ENCODE data around the gene GALNT9.
"Not testable (repeated sequence)": the region's sequence is repeated elsewhere in the genome, so short reads cannot be mapped to it uniquely, and the experiment has no call there.

Gene GALNT9

GRCh38 chr12:132152953-132153352 is 176.4 kb downstream of the GALNT9 start:
- no peak for DNase-seq

- no peak for DNase-seq
Observed at GRCh38 chr12:132152411-132152821, 177.0 kb downstream of the GALNT9 start.

GRCh38 chr12:132151766-132152410 is 177.5 kb downstream of the GALNT9 start:
- DNase-seq: no peak

DNA sequence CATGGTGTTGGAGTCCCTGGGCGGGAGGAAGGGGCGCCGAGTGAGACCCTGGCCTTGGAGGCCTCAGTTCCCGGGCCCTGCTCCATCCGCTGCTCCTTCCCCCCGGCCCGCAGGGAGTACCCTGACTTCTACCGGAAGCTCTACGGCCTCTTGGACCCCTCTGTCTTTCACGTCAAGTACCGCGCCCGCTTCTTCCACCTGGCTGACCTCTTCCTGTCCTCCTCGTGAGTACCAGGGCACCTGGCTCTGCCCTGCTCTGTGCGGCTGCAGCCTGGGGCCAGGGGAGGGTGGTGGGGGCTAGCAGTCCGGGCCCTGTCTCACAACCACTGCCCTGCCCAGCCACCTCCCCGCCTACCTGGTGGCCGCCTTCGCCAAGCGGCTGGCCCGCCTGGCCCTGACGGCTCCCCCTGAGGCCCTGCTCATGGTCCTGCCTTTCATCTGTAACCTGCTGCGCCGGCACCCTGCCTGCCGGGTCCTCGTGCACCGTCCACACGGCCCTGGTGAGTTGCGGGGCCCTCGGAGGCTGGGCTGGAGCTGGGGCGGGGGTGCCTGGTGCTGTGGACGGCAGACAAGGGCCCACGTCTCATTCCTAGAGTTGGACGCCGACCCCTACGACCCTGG is 178.1 kb downstream of the GALNT9 start:
- no peak for DNase-seq

DNA sequence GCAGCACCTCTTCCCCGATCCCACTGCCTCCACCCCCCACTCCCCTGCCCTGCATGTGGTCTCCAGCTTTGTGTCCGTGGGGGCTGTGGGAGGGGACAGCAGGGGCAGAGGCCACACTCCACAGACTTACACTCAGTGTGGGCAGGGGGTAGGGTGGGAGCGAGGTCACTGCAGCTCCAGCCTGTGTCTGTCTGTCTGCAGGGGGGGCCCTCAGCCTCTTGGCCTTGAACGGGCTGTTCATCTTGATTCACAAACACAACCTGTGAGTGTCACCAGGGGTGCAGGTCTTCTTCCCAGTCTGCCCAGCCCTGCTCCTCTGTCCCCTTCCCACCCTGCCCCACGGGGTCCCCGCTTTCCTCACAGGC is 178.6 kb downstream of the GALNT9 start:
- no peak for DNase-seq

DNA sequence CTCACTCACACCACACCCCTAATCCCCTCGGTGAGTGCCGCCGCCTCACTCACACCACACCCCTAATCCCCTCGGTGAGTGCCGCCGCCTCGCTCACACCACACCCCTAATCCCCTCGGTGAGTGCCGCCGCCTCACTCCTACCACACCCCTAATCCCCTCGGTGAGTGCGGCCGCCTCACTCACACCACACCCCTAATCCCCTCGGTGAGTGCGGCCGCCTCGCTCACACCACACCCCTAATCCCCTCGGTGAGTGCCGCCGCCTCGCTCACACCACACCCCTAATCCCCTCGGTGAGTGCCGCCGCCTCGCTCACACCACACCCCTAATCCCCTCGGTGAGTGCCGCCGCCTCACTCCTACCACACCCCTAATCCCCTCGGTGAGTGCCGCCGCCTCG is 179.9 kb downstream of the GALNT9 start:
- DNase-seq: not testable (repeated sequence)

DNA sequence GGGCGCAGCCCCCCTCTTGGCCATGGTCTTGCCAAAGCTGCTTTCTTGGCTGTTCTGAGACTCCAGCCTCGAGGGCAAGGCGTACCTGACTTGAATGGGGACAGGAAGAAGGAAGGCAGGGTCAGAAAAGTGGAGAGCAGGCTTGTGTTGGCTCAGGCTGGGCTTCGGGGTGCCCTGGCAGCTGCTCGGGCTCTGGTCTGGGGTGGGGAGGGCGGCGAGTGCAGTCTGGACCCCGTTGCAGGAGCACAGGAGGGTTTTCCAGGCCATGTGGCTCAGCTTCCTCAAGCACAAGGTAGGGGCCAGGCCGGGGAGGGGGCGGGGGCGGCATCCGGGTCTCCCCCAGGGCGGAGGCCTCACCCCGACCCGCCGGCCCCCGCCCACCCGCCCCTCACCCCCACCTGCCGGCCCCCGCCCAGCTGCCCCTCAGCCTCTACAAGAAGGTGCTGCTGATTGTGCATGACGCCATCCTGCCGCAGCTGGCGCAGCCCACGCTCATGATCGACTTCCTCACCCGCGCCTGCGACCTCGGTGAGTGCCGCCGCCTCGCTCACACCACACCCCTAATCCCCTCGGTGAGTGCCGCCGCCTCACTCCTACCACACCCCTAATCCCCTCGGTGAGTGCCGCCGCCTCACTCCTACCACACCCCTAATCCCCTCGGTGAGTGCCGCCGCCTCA is 180.9 kb downstream of the GALNT9 start:
- no peak for DNase-seq

DNA sequence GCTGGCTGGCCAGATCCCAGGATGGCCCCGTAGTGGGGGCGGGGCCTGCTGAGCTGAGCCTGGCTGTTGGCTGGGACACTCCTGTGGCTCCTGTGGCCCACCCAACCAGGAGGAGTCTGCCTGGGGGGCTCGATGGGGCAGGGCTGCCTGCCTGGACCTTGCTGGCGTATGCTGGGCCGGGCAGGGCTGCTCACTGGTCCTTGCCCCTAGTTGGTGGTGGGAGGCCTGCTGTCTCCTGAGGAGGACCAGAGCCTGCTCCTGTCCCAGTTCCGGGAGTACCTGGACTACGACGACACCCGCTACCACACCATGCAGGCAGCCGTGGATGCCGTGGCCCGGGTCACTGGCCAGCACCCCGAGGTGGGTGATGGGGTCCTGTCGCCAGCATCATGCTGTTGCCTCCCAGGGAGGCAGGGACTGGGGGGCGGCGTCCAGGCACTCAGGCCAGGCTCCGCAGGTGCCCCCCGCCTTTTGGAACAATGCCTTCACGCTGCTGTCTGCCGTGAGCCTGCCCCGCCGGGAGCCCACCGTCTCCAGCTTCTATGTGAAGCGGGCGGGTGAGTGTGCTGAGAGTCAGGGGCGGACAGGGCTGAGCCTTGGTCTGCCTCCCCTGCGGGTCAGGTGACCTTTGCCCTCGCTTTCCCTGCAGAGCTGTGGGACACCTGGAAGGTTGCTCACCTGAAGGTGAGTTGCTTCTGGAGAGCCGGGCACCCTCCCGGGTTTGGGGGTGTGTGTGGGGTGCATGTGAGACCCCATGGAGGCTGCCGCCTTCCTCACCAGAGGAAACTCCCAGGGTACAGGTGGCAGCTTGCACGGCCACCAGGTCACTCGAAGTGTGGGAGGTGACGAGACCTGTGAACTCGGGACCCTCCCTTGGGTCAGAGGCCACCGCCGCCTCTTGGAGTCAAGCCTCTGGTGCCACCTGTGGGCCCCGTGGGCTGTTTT is 181.7 kb downstream of the GALNT9 start:
- DNase-seq: no peak

GRCh38 chr12:132146772-132147422 is 182.5 kb downstream of the GALNT9 start:
- DNase-seq: no peak
